RWPE2 (cell line): Measurements from ENCODE around the gene FOXF2.

Experiments used
- ATAC-seq: fragments of 200-7000 bp; cut with Tn5 transposase; 3 replicates; pipeline ENCODE4 v1.9.1; 2021; ENCODE audit warnings: low read depth
- DNase-seq: peaks from one replicate; pipeline ENCODE4 v3.0.0-alpha.2; 2020; ENCODE audit warnings: low spot score
- H3K27ac ChIP-seq: fragments of 450-650 bp; 2 replicates; pipeline ENCODE4 v1.5.1; 2017; ENCODE audit warnings: mild to moderate bottlenecking; ENCODE audit not compliant: poor library complexity, severe bottlenecking
- H3K27me3 ChIP-seq: fragments of 250-450 bp; sonication (Bioruptor Pico); 2 replicates; pipeline ENCODE4 v1.5.1; 2021; ENCODE audit warnings: mild to moderate bottlenecking, moderate library complexity; ENCODE audit not compliant: insufficient read depth, poor library complexity, severe bottlenecking
- H3K36me3 ChIP-seq: fragments of 250-450 bp; sonication (Bioruptor Pico); 2 replicates; pipeline ENCODE4 v1.5.1; 2020; ENCODE audit warnings: low read depth, mild to moderate bottlenecking, moderate library complexity
- H3K4me1 ChIP-seq: fragments of 250-450 bp; sonication (Bioruptor Pico); 2 replicates; pipeline ENCODE4 v1.5.1; 2021; ENCODE audit warnings: mild to moderate bottlenecking, moderate library complexity; ENCODE audit not compliant: insufficient read depth, poor library complexity, severe bottlenecking
- H3K4me3 ChIP-seq: fragments of 250-450 bp; sonication (Bioruptor Pico); 2 replicates; pipeline ENCODE4 v1.5.1; 2021; ENCODE audit warnings: mild to moderate bottlenecking, moderate library complexity; ENCODE audit not compliant: severe bottlenecking
- H3K9me3 ChIP-seq: fragments of 250-450 bp; sonication (Bioruptor Pico); 2 replicates; pipeline ENCODE4 v1.5.1; 2021; ENCODE audit warnings: mild to moderate bottlenecking, moderate library complexity; ENCODE audit not compliant: severe bottlenecking
- TF ChIP-seq, protein P1 (sequence below): fragments of 450-650 bp; IDR thresholded peaks from one replicate; pipeline ENCODE4 v1.5.1; 2017; ENCODE audit warnings: mild to moderate bottlenecking, moderate library complexity; ENCODE audit not compliant: poor library complexity, severe bottlenecking

FOXF2 gene

DNA sequence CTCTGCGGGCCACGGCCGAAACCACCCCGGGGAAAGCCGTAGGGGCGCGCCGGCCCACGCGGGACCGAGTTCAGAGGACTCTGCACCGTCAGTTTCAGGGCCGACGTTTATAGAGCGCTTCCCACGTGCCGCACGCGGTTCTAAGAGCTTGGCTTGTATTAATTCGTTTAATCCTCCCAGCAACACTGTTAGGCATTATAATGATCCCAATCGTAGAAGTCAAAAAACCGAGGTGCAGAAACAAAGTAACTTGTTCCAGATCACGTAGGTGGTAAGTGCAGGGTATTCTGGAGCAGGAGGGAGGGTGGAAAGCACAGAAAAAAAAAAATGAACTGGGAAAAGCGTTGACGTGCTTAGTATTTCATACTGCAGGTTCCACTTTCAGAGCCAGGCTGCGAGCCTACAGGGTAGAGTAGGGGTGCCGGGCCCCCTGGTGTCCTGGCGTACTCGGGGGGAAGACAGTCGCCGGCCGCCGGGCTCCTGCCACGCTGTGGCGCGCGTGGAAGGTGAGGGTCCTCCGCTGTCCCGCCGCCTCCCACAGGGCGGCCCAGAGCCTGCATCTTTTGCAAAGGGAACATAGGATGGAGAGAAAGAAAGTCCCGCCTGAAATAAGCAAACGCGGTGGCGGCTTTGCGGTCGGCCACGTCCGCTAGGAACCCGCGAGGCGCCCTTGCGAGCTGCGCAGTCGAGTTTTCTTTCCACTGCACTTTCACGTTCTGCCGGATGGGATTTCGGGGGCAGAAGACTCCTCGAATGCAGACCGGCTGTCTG, 10.2 kb upstream of the FOXF2 start:
- H3K27me3 ChIP-seq = peaks cover 100% of the 10 kb centered on the region
- H3K27ac ChIP-seq = no peak overlapping the region
- ATAC-seq (no peak), DNase-seq (no peak)
- H3K9me3 ChIP-seq = no peaks in the 10 kb centered on the region
- no peaks in the 10 kb centered on the region for H3K36me3 ChIP-seq
- no peak overlapping the region for H3K4me3 ChIP-seq
- no peaks in the 10 kb centered on the region for H3K4me1 ChIP-seq
- TF ChIP-seq, protein P1, sequence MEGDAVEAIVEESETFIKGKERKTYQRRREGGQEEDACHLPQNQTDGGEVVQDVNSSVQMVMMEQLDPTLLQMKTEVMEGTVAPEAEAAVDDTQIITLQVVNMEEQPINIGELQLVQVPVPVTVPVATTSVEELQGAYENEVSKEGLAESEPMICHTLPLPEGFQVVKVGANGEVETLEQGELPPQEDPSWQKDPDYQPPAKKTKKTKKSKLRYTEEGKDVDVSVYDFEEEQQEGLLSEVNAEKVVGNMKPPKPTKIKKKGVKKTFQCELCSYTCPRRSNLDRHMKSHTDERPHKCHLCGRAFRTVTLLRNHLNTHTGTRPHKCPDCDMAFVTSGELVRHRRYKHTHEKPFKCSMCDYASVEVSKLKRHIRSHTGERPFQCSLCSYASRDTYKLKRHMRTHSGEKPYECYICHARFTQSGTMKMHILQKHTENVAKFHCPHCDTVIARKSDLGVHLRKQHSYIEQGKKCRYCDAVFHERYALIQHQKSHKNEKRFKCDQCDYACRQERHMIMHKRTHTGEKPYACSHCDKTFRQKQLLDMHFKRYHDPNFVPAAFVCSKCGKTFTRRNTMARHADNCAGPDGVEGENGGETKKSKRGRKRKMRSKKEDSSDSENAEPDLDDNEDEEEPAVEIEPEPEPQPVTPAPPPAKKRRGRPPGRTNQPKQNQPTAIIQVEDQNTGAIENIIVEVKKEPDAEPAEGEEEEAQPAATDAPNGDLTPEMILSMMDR = no peak

DNA sequence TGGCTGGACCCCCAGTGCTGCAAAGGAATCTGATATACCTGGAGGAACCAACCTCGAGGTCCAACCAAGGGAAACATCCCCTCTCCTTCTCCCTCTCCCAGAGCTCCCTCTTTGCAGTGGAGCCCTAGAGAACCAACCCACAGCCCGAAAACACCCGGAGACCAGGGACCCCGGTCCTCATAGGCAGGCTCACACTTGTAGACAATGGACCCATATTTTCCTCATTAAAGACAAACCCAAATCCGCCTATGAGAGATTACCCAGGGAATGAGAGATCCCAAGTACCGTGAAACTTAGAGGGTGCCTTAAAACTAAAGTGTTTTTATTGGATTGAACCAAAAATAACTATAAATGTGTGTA, 9.6 kb upstream of the FOXF2 start:
- Histone ChIP-seq H3K36me3 (no peaks in the 10 kb centered on the region), H3K4me1 (no peaks in the 10 kb centered on the region), H3K27me3 (peaks cover 100% of the 10 kb centered on the region), H3K9me3 (no peaks in the 10 kb centered on the region), H3K27ac (no peak overlapping the region), H3K4me3 (no peak overlapping the region)
- no peak for ATAC-seq
- no peak for DNase-seq
- TF ChIP-seq, protein P1 = no peak

DNA sequence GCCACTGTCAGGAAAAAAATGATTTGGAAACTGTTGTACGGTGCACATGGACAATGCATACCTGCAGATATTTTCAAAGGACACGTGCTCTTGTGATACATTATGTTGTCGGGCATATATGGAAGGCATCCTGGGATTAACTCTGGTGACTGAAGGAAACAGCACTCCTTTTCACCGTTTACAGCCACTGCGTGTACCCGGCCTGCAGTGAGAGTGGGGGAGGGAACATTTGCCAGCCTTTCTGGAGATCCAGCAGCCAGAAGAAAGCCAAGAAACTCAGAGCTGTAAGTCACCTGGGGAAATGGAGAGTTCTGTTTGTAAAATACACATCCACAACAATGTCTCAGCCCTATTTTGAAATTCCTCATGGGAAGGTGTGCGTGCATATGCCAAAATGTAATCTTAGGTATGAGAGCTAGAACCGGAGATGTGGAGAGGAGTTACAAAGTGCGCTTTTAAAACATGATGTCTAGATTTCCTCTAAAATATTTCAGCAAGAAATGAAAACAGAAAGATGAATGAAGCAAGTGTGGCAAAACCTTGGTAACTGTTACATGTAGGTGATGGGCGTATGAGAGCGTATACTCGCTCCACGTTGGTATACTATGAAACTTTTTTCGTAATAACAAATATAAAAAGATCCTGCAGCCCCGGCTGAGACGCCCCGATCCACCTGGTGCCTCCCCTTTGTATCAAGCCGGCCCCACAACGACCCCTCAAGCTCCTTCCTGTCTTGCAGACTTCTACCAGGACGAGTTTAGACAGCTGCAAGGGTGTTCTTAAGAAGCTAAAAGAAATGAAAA, 8.6 kb upstream of the FOXF2 start:
- H3K4me1 ChIP-seq = no peaks in the 10 kb centered on the region
- TF ChIP-seq, protein P1 = no peak
- H3K36me3 ChIP-seq = no peaks in the 10 kb centered on the region
- ATAC-seq = no peak
- H3K27ac ChIP-seq = no peak overlapping the region
- H3K4me3 ChIP-seq = no peak overlapping the region
- no peak for DNase-seq
- H3K27me3 ChIP-seq = peaks cover 100% of the 10 kb centered on the region
- H3K9me3 ChIP-seq = no peaks in the 10 kb centered on the region

DNA sequence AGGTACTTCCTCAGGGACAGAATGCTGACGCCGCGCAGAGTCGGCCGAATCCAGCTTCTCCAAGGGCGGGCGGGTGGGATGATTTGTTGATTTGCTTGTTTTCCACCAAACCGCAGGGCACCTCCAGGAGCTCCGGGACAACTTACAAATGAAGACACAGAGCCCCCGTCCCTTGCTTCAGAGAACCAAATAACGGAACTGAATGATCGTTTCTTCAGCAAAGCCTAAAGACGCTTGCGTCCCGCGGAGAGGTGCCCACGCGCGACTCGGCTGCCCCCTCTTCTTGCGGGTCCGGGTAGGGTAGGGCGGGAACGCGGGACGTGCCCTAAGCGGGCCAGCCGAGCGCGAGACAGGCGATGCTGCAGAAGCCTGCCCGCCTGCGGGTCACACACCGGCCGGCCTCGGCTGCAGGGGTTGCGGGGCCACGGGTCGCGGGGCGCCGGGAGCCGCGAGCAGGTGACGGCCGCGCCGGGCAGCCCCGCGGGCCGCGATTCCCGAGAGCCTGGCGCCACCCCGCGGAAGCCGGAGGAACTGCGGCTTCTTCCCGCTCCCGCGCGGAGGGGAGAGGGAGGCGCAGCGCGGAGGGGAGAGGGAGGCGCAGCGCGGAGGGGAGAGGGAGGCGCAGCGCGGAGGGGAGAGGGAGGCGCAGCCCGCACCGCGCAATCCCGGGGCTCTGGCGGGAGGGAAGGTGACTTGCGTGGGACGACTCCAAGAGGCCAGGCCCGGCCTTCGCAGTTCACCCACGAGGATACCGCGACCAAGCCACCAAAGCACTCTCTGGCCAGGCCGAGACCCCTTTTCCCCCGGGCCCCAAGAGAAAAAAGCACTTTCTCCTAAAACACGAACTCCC, 7.7 kb upstream of the FOXF2 start:
- H3K27ac ChIP-seq = no peak overlapping the region
- peaks cover 100% of the 10 kb centered on the region for H3K27me3 ChIP-seq
- TF ChIP-seq, protein P1 = peak; percentile 95
- H3K9me3 ChIP-seq = no peaks in the 10 kb centered on the region
- ATAC-seq (peak; percentile 70), DNase-seq (no peak)
- H3K4me1 ChIP-seq = no peaks in the 10 kb centered on the region
- H3K36me3 ChIP-seq = no peaks in the 10 kb centered on the region
- peak overlapping the region; percentile 7 for H3K4me3 ChIP-seq
